WTC11 (cell line): Measurements from ENCODE around the gene MACF1. TPM values are rescaled to one million over a fixed set of nuclear protein-coding genes. Genes with fewer than 3 reads are reported as not detected.

ENCODE experiments used
- ATAC-seq: fragments of 200-7000 bp; cut with Tn5 transposase; 2 replicates; pipeline ENCODE4 v1.10.0; 2021; ENCODE audit warnings: mild to moderate bottlenecking, moderate library complexity
- CTCF ChIA-PET: fragments of 300-600 bp; sonication (Branson Sonifier 250); formaldehyde crosslinking; loops from one replicate; lab custom pipeline; 2021; ENCODE audit warnings: antibody characterized with exemption; lab: Charles Lee
- POLR2A ChIA-PET: fragments of 350-600 bp; sonication (Branson Sonifier 250); formaldehyde crosslinking; loops from one replicate; lab custom pipeline; 2021; ENCODE audit warnings: antibody characterized with exemption; lab: Charles Lee
- DNase-seq: peaks from one replicate; pipeline ENCODE4 v3.0.0; 2021; ENCODE audit warnings: low spot score
- H3K27ac Mint-ChIP-seq: 2 replicates; pipeline ENCODE4 v1.8.0; 2021; ENCODE audit warnings: mixed read lengths
- H3K27me3 Mint-ChIP-seq: 2 replicates; pipeline ENCODE4 v1.8.0; 2021; ENCODE audit warnings: low read depth, mild to moderate bottlenecking, moderate library complexity, mixed read lengths
- H3K36me3 Mint-ChIP-seq: 2 replicates; pipeline ENCODE4 v1.8.0; 2021; ENCODE audit warnings: mixed read lengths
- H3K4me1 Mint-ChIP-seq: 2 replicates; pipeline ENCODE4 v1.8.0; 2022; ENCODE audit warnings: mixed read lengths
- H3K4me3 Mint-ChIP-seq: 2 replicates; pipeline ENCODE4 v1.8.0; 2021; ENCODE audit warnings: mild to moderate bottlenecking, moderate library complexity, mixed read lengths
- H3K9me3 Mint-ChIP-seq: 2 replicates; pipeline ENCODE4 v1.8.0; 2021; ENCODE audit warnings: mixed read lengths
- ATF1 ChIP-seq: sonication (generic); formaldehyde crosslinking; IDR thresholded peaks from 2 replicates; pipeline ENCODE4 v1.8.1; 2023; ENCODE audit warnings: mild to moderate bottlenecking, moderate library complexity, missing genetic modification reagents
- E2F4 ChIP-seq: sonication (generic); formaldehyde crosslinking; IDR thresholded peaks from 2 replicates; pipeline ENCODE4 v1.8.1; 2022; ENCODE audit warnings: low read depth, mild to moderate bottlenecking, moderate library complexity, missing genetic modification reagents, borderline replicate concordance
- FOXJ3 ChIP-seq: sonication (generic); formaldehyde crosslinking; IDR thresholded peaks from 2 replicates; pipeline ENCODE4 v1.9.0; 2021; ENCODE audit warnings: missing genetic modification reagents, mild to moderate bottlenecking, borderline replicate concordance
- GRHL2 ChIP-seq: fragments of 250-450 bp; sonication (Bioruptor Pico); IDR thresholded peaks from 2 replicates; pipeline ENCODE4 v1.8.0; 2022; ENCODE audit warnings: mild to moderate bottlenecking, moderate library complexity; ENCODE audit not compliant: insufficient replicate concordance, severe bottlenecking
- KAT7 ChIP-seq: sonication (generic); formaldehyde crosslinking; IDR thresholded peaks from 2 replicates; pipeline ENCODE4 v1.8.1; 2023; ENCODE audit warnings: missing genetic modification reagents, mild to moderate bottlenecking, borderline replicate concordance
- MLX ChIP-seq: sonication (generic); formaldehyde crosslinking; IDR thresholded peaks from 2 replicates; pipeline ENCODE4 v1.8.1; 2023; ENCODE audit warnings: mild to moderate bottlenecking, missing genetic modification reagents, moderate library complexity
- MXD4 ChIP-seq: fragments of 250-450 bp; sonication (Bioruptor Pico); IDR thresholded peaks from 2 replicates; pipeline ENCODE4 v1.8.0; 2021; ENCODE audit warnings: mild to moderate bottlenecking, moderate library complexity, borderline replicate concordance
- NFATC4 ChIP-seq: fragments of 250-450 bp; sonication (Bioruptor Pico); IDR thresholded peaks from 2 replicates; pipeline ENCODE4 v1.9.0; 2021; ENCODE audit warnings: mild to moderate bottlenecking
- RELA ChIP-seq: sonication (generic); formaldehyde crosslinking; IDR thresholded peaks from 2 replicates; pipeline ENCODE4 v1.8.1; 2022; ENCODE audit warnings: missing genetic modification reagents, mild to moderate bottlenecking, borderline replicate concordance
- RORB ChIP-seq: fragments of 250-450 bp; sonication (Bioruptor Pico); IDR thresholded peaks from 2 replicates; pipeline ENCODE4 v1.9.0; 2021; ENCODE audit warnings: mild to moderate bottlenecking
- TEAD1 ChIP-seq: sonication (generic); formaldehyde crosslinking; IDR thresholded peaks from 2 replicates; pipeline ENCODE4 v1.8.0; 2022; ENCODE audit warnings: mild to moderate bottlenecking, missing genetic modification reagents
- ZNF219 ChIP-seq: sonication (generic); formaldehyde crosslinking; IDR thresholded peaks from 2 replicates; pipeline ENCODE4 v1.8.0; 2023; ENCODE audit warnings: missing genetic modification reagents, mild to moderate bottlenecking, borderline replicate concordance
- ZNF396 ChIP-seq: fragments of 250-450 bp; sonication (Bioruptor Pico); IDR thresholded peaks from 2 replicates; pipeline ENCODE4 v1.8.0; 2021; ENCODE audit warnings: mild to moderate bottlenecking, moderate library complexity, borderline replicate concordance
- ZNF423 ChIP-seq: fragments of 250-450 bp; sonication (Bioruptor Pico); IDR thresholded peaks from 2 replicates; pipeline ENCODE4 v2.1.2; 2022; ENCODE audit warnings: mild to moderate bottlenecking, moderate library complexity
- total RNA-seq: library from RNA; stranded (reverse); gene quantifications from 3 replicates; pipeline ENCODE4 v1.2.3, GENCODE V29; 2021
- TF ChIP-seq, protein P1 (sequence below): fragments of 250-450 bp; sonication (Bioruptor Pico); IDR thresholded peaks from 2 replicates; pipeline ENCODE4 v1.9.0; 2021; ENCODE audit warnings: moderate library complexity, mild to moderate bottlenecking, inconsistent platforms, borderline replicate concordance
- TF ChIP-seq, protein P2 (sequence below): sonication (generic); formaldehyde crosslinking; IDR thresholded peaks from 2 replicates; pipeline ENCODE4 v1.8.1; 2022; ENCODE audit warnings: missing genetic modification reagents, borderline replicate concordance
- TF ChIP-seq, protein P3 (sequence below): sonication (generic); formaldehyde crosslinking; IDR thresholded peaks from 2 replicates; pipeline ENCODE4 v1.8.1; 2023; ENCODE audit warnings: mild to moderate bottlenecking, missing genetic modification reagents, borderline replicate concordance
- TF ChIP-seq, protein P4 (sequence below): sonication (generic); formaldehyde crosslinking; IDR thresholded peaks from 2 replicates; pipeline ENCODE4 v1.8.0; 2022; ENCODE audit warnings: mild to moderate bottlenecking, missing genetic modification reagents
- TF ChIP-seq, protein P5 (sequence below): fragments of 250-450 bp; sonication (Bioruptor Pico); conservative IDR thresholded peaks from 2 replicates; pipeline ENCODE4 v1.9.0; 2021; ENCODE audit warnings: mild to moderate bottlenecking

Gene MACF1
- total RNA-seq, 1 experiment from 2014 or later, result 327 TPM

- ATAC-seq, result peak; percentile 54
- Mint-ChIP-seq H3K36me3 (no peaks in the 10 kb centered on the region), H3K27ac (peak overlapping the region; percentile 90), H3K4me3 (no peak overlapping the region), H3K9me3 (no peaks in the 10 kb centered on the region), H3K4me1 (peaks cover 46% of the 10 kb centered on the region), H3K27me3 (no peaks in the 10 kb centered on the region)
- TF ChIP-seq, protein P1, sequence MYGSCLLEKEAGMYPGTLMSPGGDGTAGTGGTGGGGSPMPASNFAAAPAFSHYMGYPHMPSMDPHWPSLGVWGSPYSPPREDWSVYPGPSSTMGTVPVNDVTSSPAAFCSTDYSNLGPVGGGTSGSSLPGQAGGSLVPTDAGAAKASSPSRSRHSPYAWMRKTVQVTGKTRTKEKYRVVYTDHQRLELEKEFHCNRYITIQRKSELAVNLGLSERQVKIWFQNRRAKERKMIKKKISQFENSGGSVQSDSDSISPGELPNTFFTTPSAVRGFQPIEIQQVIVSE (CRISPR knock-in tag), result no peak
- TF ChIP-seq ZNF396 (no peak), RORB (CRISPR knock-in tag) (no peak)
- TF ChIP-seq, protein P2, sequence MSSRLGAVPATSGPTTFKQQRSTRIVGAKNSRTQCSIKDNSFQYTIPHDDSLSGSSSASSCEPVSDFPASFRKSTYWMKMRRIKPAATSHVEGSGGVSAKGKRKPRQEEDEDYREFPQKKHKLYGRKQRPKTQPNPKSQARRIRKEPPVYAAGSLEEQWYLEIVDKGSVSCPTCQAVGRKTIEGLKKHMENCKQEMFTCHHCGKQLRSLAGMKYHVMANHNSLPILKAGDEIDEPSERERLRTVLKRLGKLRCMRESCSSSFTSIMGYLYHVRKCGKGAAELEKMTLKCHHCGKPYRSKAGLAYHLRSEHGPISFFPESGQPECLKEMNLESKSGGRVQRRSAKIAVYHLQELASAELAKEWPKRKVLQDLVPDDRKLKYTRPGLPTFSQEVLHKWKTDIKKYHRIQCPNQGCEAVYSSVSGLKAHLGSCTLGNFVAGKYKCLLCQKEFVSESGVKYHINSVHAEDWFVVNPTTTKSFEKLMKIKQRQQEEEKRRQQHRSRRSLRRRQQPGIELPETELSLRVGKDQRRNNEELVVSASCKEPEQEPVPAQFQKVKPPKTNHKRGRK (CRISPR knock-in tag), result no peak
- no peak for DNase-seq
- CTCF ChIA-PET, result interaction anchor here (0.5 to 4.8 kb wide), 10 partner anchors 9 to 230 kb away, joined by 3 to 55 read pairs (median 8); partner anchors contain the start of gene MACF1
- POLR2A ChIA-PET, result interaction anchor here (1.3 to 1.6 kb wide), 3 partner anchors 8 to 23 kb away, joined by 3 to 4 read pairs (median 3); no protein-coding TSS in a partner anchor
Measured at GRCh38 chr1:39214021-39214713, 9.7 kb downstream of the MACF1 start.

DNA sequence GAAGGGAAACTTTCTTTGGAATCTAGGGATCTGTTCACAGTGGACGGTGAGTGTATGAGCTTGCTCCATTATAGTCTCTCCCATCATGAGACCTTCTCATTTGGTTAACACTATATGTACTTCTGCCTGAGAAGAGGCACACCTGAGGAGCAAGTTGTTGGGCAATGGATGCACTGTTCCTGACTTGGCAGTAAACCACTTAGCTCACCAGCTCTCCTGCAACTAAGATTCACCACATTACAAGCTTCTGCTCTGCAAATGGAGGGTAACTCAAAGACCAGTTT, 10.2 kb downstream of the MACF1 start:
- no peak for TF ChIP-seq ZNF219 (CRISPR knock-in tag)
- no peak for TF ChIP-seq KAT7 (CRISPR knock-in tag)
- TF ChIP-seq NFATC4 (CRISPR knock-in tag), result no peak
- no peak for TF ChIP-seq RELA (CRISPR knock-in tag)
- TF ChIP-seq, protein P3, sequence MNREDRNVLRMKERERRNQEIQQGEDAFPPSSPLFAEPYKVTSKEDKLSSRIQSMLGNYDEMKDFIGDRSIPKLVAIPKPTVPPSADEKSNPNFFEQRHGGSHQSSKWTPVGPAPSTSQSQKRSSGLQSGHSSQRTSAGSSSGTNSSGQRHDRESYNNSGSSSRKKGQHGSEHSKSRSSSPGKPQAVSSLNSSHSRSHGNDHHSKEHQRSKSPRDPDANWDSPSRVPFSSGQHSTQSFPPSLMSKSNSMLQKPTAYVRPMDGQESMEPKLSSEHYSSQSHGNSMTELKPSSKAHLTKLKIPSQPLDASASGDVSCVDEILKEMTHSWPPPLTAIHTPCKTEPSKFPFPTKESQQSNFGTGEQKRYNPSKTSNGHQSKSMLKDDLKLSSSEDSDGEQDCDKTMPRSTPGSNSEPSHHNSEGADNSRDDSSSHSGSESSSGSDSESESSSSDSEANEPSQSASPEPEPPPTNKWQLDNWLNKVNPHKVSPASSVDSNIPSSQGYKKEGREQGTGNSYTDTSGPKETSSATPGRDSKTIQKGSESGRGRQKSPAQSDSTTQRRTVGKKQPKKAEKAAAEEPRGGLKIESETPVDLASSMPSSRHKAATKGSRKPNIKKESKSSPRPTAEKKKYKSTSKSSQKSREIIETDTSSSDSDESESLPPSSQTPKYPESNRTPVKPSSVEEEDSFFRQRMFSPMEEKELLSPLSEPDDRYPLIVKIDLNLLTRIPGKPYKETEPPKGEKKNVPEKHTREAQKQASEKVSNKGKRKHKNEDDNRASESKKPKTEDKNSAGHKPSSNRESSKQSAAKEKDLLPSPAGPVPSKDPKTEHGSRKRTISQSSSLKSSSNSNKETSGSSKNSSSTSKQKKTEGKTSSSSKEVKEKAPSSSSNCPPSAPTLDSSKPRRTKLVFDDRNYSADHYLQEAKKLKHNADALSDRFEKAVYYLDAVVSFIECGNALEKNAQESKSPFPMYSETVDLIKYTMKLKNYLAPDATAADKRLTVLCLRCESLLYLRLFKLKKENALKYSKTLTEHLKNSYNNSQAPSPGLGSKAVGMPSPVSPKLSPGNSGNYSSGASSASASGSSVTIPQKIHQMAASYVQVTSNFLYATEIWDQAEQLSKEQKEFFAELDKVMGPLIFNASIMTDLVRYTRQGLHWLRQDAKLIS (CRISPR knock-in tag), result no peak
- TF ChIP-seq, protein P4, sequence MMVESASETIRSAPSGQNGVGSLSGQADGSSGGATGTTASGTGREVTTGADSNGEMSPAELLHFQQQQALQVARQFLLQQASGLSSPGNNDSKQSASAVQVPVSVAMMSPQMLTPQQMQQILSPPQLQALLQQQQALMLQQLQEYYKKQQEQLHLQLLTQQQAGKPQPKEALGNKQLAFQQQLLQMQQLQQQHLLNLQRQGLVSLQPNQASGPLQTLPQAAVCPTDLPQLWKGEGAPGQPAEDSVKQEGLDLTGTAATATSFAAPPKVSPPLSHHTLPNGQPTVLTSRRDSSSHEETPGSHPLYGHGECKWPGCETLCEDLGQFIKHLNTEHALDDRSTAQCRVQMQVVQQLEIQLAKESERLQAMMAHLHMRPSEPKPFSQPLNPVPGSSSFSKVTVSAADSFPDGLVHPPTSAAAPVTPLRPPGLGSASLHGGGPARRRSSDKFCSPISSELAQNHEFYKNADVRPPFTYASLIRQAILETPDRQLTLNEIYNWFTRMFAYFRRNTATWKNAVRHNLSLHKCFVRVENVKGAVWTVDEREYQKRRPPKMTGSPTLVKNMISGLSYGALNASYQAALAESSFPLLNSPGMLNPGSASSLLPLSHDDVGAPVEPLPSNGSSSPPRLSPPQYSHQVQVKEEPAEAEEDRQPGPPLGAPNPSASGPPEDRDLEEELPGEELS (CRISPR knock-in tag), result no peak
- TF ChIP-seq E2F4 (CRISPR knock-in tag), result no peak
- TF ChIP-seq MLX, result no peak
- no peak for TF ChIP-seq FOXJ3 (CRISPR knock-in tag)
- TF ChIP-seq, protein P5, sequence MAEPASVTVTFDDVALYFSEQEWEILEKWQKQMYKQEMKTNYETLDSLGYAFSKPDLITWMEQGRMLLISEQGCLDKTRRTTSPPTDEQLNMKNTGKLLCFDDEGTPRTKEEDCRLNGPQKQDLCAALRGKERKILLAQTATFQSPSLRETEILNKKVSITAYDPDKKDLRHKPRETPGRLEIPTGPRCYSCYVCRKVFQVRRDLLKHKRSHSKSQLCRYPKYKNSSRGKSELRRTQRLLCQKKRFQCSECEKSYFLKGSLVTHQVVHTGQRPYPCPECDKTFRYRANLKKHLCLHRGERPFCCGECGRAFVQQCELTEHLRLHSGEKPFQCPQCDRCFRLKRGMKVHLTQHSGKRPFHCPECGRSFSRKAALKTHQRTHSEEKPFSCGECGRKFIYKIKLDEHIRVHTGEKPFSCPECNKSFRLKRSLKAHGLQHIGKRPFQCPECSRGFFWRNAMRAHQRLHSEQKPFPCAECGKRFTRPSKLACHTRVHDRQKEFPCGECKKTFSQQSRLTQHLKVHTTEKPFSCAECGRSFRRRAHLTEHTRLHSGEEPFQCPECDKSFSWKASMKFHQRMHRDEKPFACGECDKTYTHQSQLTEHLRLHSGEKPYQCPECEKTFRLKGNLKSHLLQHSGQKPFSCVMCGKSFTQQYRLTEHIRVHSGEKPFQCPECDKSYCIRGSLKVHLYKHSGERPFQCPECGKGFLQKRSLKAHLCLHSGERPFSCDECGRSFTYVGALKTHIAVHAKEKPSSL (CRISPR knock-in tag), result no peak
- no peak for TF ChIP-seq TEAD1 (CRISPR knock-in tag)
- no peak for TF ChIP-seq MXD4 (CRISPR knock-in tag)
- no peak for TF ChIP-seq ZNF423
- no peak for TF ChIP-seq ATF1 (CRISPR knock-in tag)
- no peak for TF ChIP-seq GRHL2 (CRISPR knock-in tag)
- H3K36me3 Mint-ChIP-seq, result no peaks in the 10 kb centered on the region
- H3K27me3 Mint-ChIP-seq, result no peaks in the 10 kb centered on the region
- peak overlapping the region; percentile 68 for H3K27ac Mint-ChIP-seq
- no peaks in the 10 kb centered on the region for H3K9me3 Mint-ChIP-seq
- H3K4me1 Mint-ChIP-seq, result peaks cover 46% of the 10 kb centered on the region
- ATAC-seq (no peak), DNase-seq (no peak)
- H3K4me3 Mint-ChIP-seq, result no peak overlapping the region
- CTCF ChIA-PET, result interaction anchor here (1.8 to 4.8 kb wide), 6 partner anchors 10 to 116 kb away, joined by 5 to 55 read pairs (median 15); partner anchors contain the start of gene MACF1
- POLR2A ChIA-PET, result interaction anchor here (1.5 to 1.6 kb wide), 2 partner anchors 9 to 23 kb away, joined by 3 to 4 read pairs; no protein-coding TSS in a partner anchor
